ENCODE results near the gene MYO5B.
"Not testable (repeated sequence)": the region's sequence is repeated elsewhere in the genome, so short reads cannot be mapped to it uniquely, and the experiment has no call there.

Gene MYO5B

GRCh38 chr18:50099725-50100407 is 95.1 kb downstream of the MYO5B start:
- DNase-seq (ENCODE audit: low read depth in 2 of 2), result no peak

DNA sequence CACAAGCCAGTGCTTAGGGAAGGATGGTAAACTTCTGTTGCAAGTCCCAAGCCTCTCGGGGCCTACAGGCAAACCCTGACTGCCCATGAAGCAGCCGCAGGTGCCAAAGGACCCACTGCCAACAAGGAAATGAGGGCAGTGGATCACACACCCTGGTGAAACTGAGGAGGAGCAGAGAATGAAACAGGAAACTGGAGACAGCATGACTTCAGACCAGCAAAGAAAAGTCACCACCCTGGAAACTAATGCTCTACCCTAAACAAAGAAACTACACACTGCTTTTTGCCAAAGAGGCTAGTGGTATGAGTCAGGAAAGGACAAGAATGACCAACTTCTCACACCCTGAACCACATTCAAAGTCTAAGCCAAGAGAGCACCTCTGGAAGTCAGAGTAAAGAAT is 97.2 kb downstream of the MYO5B start:
- DNase-seq (ENCODE audit: low read depth in 2 of 2), result no peak

DNA sequence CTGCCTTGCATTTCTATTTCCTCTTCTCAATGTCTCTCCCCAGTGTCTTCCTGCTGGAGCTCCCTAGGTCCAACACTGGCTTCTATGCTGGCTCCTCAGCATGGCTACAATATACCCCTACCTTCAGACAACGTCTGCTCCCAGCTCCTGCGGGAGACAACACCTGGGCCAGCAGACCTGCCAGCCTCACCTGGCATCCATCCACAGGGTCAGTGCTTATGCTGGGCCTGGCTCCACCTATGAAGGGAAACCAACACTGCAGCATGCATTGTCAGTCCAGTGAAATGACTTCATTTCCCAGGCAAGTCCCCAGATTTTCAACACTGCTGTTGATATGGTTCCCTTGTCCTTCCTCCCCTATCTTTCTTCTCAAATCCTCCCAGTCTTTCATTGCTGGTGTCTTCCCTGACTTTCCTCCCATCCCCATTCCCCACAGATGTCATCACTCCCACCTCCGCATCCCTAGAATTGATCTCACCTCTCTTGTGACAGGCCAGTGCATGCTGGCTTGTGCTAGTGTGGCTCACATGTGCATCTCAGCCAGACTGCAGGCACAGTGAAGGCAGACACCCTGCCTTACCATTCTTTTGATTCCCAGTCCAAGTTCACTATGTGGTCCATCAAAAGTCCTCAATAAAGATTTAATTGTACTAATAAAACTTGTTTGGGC is 98.0 kb downstream of the MYO5B start:
- no peak for DNase-seq (ENCODE audit: low read depth in 2 of 2)

DNA sequence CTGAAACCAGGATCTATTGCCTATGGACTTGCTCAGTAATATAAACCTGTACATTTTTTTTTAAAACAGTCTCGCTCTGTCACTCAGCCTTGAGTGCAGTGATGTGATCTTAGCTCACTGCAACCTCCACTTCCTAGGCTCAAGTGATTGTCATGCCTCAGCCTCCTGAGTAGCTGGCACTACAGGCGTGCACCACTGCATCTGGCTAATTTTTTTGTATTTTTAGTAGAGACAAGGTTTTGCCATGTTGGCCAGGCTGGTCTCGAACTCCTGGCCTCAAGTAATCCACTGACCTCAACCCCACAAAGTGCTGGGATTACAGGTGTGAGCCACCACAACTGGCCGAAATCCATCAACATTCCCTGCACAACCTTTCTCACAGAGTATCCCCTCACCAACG is 100.2 kb downstream of the MYO5B start:
- DNase-seq (ENCODE audit: low read depth in 2 of 2), result not testable (repeated sequence)

DNA sequence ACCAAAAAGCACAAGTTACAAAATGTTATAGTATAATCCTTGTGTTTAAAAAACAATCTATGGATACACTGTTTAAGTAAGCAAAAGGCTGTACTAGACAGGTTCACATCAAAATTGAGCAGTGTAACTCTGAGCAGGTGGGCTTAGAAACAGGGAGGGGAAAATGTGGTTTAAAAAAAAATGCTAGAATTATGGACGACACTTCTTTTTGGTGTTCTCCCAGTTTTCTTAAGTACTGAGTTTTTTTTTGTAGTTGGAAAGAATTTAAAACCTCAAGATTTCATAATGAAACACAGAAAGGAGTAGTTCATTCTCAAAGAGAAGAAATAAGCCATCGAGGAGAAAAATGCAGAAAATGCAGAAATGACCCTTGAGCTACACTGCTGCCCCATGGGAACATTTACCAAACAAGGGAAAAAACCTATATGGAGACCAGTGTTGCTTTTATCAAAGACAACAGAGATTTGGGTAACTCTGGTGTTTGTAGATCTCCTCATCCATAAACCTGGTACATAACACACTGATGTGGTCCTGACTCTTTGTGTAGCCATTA is 100.7 kb downstream of the MYO5B start:
- no peak for DNase-seq (ENCODE audit: low read depth in 2 of 2)

DNA sequence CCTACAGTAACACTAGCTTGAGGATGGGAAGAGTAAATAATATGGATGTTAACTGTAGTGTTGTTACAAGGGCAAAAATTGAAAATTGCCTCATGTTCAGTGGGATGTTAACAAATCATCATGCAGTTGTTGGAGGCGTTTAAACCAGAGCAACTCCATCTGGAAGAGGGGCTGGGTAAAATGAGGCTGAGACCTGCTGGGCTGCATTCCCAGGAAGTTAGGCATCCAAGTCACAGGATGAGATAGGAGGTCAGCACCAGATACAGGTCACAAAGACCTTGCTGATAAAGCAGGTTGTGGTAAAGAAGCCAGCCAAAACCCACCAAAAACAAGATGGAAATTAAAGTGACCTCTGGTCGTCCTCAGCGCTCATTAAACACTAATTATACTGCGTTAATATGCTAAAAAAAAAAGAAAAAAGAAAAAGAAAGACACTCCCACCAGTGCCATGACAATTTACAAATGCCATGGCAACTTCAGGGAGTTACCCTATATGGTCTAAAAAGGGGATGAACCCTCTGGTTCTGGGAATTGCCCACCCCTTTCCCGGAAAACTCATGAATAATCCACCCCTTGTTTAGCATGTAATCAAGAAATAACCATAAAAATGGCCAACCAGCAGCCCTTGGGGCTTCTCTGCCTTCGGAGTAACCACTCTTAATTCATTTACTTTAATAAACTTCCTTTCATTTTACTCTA is 101.4 kb downstream of the MYO5B start:
- no peak for DNase-seq (ENCODE audit: low read depth in 2 of 2)

GRCh38 chr18:50092245-50092805 is 102.6 kb downstream of the MYO5B start:
- no peak for DNase-seq (ENCODE audit: low read depth in 2 of 2)

DNA sequence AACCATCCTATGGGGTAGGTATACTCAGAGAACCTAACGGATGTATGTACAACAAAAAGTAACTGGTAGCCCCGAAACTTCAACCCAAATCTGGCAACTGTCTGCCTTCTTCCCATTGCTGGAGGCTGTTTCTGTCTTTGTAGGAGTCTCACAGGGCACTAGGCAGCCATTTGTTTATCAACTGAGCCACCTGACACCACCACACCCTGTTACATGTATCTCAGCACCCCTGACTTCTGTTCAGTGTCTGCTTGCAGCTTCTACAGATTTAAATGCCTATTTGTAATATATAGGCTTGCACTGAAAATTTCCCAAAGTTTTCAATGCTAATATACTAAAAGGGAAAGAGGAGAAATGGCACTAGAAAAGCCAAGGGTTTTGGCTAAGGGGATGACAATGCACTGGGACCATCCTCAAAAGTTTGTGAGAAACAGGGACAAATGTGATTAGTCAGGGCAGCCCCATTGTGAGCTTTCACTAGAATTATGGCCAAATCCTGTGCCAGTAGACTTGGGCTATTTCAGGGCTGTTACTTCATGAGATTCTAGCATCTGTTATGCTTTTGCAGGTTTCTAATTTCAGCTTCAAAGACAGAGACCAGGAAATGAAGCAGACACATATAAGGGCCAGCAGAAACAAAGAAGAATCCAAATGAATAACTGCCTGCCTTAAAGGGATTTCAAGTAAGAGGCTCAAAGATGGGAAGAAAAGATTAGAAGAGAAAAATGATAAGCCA is 103.3 kb downstream of the MYO5B start:
- DNase-seq (ENCODE audit: low read depth in 2 of 2), result no peak

DNA sequence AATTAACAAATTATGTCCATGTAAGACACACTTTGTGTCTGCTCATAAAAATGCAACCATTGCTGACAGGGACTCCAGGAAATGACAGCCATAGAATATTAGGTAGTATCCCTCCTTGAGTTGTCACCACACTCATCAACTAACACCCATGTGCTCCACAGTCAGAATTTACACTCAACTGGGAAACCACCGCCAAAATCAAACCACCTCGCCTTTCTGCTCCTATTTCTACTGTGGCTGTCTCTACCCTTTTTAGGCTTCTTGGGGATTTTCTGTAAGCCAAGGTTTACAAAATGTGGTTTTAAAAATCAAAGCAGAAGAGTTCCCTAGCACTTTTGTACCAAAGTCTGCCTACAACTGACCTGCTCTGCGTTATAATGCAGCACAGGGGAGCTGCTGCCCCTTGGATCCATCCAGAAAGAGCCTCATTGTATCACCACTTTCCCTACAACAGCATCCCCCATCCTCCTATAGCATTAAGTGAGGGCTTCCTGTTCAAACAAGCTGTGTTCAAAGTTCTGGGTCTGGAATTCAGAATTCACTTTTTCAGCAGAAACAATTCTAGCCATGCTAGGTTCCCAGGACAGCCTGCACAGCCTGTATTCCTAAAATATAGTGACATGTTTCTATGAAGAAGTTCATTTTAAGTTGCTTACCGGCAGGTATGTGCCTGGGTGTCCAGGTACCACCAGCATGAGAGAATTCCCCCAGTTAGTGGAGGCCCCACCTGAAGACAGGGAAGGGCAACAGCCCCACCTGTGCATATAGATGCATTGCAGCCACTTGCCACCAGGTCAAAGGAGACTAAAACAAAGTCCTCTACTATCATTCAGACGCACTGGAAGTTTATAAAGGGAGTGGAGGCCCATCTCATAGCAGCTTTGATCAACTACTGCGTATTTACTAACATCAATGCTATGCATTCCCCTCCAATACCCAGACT is 104.3 kb downstream of the MYO5B start:
- no peak for DNase-seq (ENCODE audit: low read depth in 2 of 2)

- DNase-seq (ENCODE audit: low read depth in 2 of 2), result no peak
Measured at GRCh38 chr18:50089702-50090101, 105.2 kb downstream of the MYO5B start.

DNA sequence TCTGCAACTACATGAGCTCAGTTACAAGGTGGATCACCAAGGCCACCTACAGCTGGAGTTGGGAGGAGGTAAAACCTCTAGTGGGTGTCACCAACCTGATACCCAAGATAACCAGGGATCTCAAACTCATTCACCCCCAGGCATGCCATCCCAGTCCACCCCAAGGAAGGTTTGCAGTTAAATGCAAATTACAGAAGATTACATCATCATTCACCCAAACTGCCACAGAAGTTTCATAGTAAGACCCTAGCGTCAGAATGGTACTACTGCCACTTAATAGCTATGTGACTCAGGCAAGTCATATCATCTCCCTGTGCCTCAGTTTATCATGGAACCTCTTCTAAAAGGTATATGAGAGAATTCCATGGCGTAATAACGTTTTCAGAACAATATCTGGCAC is 111.2 kb downstream of the MYO5B start:
- DNase-seq (ENCODE audit: low read depth in 2 of 2), result no peak

GRCh38 chr18:50080932-50081560 is 113.9 kb downstream of the MYO5B start:
- no peak for DNase-seq (ENCODE audit: low read depth in 2 of 2)

DNA sequence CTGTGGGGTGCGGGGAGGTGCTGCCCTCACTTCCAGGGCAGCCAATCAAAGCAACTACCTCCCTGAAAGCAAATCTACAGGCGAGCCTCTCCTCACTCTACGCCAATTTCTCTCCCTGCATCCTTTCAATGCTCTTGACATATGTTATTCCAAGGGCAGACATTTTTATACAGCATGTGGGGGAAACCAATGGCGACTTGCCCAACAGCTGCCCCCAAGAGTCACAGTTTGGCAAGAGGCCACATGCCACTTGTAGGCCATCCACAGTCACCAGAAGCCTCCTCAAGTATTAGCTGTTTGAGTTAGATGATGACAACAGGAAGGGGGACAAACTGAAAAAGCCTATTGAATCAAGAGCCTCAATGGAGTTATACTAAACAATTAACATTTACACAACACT is 114.6 kb downstream of the MYO5B start:
- no peak for DNase-seq (ENCODE audit: low read depth in 2 of 2)

- no peak for DNase-seq (ENCODE audit: low read depth in 2 of 2)
Measured at GRCh38 chr18:50079571-50080295, 115.2 kb downstream of the MYO5B start.

- DNase-seq (ENCODE audit: low read depth in 2 of 2), result no peak
Measured at GRCh38 chr18:50076277-50076676, 118.7 kb downstream of the MYO5B start.

- no peak for DNase-seq (ENCODE audit: low read depth in 2 of 2)
Measured at GRCh38 chr18:50075772-50076171, 119.2 kb downstream of the MYO5B start.

DNA sequence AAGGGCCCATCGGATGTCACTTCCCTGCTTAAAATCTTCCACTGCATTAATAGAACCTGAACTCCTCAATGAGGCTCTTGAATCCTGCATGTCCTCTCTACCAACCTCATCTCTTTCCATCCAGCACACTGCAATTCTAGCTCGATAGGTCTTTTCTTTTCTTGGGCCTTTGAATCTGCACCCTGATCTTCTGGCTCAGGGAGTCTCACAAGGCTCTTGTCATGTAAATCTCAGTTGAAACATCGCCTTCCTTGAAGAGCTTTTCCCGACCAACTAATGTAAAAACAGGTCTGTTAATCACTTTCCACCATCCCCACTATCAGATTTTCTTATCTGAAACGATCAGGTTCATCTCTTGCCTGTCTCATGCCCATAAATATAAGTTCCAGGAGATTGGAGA is 120.5 kb downstream of the MYO5B start:
- DNase-seq (ENCODE audit: low read depth in 2 of 2), result no peak

DNA sequence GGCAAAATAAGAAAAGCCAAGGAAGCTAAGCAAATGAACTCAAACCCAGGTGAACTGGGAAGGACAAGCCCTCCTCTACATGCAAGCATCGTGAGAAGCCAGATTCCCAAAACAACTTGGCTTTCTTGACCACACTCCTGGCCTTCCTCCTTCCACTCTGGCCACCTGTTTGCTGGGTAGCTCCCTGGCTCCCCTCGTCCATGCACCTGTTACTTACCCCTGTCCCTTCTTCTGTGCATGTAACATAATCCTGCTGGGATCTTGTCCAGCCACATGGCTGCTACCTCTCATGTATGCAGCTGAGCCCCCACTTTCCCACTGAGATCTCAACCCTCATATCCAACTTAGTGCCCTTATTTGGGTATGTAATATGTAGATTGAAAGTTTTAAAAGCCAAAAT is 121.6 kb downstream of the MYO5B start:
- DNase-seq (ENCODE audit: low read depth in 2 of 2), result no peak

DNA sequence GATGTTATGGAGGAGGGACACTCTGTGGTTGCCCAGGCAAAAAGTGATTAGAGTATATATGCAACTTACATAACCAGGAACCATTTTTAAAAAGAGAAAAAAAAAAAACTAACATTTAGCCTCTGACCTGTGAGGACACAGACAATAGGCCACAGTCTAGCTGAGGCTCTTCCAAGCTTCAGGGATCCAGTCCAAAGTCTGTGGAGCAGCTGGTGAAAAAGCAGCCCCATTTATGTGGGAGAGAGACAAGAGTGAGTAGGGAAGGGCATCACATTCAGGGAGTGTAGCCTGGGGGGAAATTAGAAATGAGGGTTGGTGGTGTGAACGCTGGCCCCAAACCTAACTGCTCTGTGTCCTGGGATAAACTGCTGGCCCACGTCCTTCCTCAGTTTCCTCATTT is 122.8 kb downstream of the MYO5B start:
- DNase-seq (ENCODE audit: low read depth in 2 of 2), result no peak

Measured in stimulated activated CD8-positive, alpha-beta memory T cell treated with anti-CD3 and anti-CD28 coated beads, Interleukin-15, amount 100 ng/mL, for 4 hours (primary cell).